HepG2 (cell line): ENCODE measurements around the gene ACBD3. TPM values are rescaled to one million over a fixed set of nuclear protein-coding genes. Genes with fewer than 3 reads are reported as not detected.

Experiments used
- BATF2 ChIP-seq: sonication (generic); formaldehyde crosslinking; IDR thresholded peaks from 2 replicates; pipeline ENCODE4 v1.8.0; 2022; ENCODE audit warnings: mild to moderate bottlenecking, missing genetic modification reagents, moderate library complexity
- HIVEP1 ChIP-seq: sonication (generic); formaldehyde crosslinking; IDR thresholded peaks from 2 replicates; pipeline ENCODE4 v1.4.0; 2020; ENCODE audit warnings: mild to moderate bottlenecking, missing genetic modification reagents
- HNRNPUL1 ChIP-seq: fragments of 200-400 bp; formaldehyde crosslinking; IDR thresholded peaks from 2 replicates; pipeline ENCODE4 v1.6.1; 2017; ENCODE audit warnings: low read depth, mild to moderate bottlenecking, low read length, moderate library complexity
- KAT8 ChIP-seq: IDR thresholded peaks from 2 replicates; pipeline ENCODE4 v1.6.1; 2016; ENCODE audit warnings: missing genetic modification reagents, missing compliant biosample characterization
- KDM3A ChIP-seq: IDR thresholded peaks from 2 replicates; pipeline ENCODE4 v1.6.1; 2018; ENCODE audit warnings: low read depth, missing compliant biosample characterization
- RFX3 ChIP-seq: IDR thresholded peaks from 2 replicates; pipeline ENCODE4 v1.6.1; 2016; ENCODE audit warnings: missing biosample characterization, missing genetic modification reagents
- RNF2 ChIP-seq: fragments of 450-650 bp; conservative IDR thresholded peaks from 2 replicates; pipeline ENCODE4 v1.6.1; 2016; ENCODE audit warnings: low read depth
- SNAPC4 ChIP-seq: sonication (generic); formaldehyde crosslinking; IDR thresholded peaks from 2 replicates; pipeline ENCODE4 v1.4.0; 2020; ENCODE audit warnings: mild to moderate bottlenecking, missing genetic modification reagents
- SNAPC5 ChIP-seq: sonication (generic); formaldehyde crosslinking; IDR thresholded peaks from 2 replicates; pipeline ENCODE4 v1.8.1; 2023; ENCODE audit warnings: mild to moderate bottlenecking, missing genetic modification reagents, borderline replicate concordance
- ZFP82 ChIP-seq: sonication (generic); formaldehyde crosslinking; IDR thresholded peaks from 2 replicates; pipeline ENCODE4 v1.5.1; 2020; ENCODE audit warnings: mild to moderate bottlenecking, missing genetic modification reagents, borderline replicate concordance
- ZNF282 ChIP-seq: fragments of 450-650 bp; IDR thresholded peaks from 2 replicates; pipeline ENCODE4 v1.6.1; 2018; ENCODE audit not compliant: partially characterized antibody
- polyA plus RNA-seq, 8 experiments: library from polyadenylated mRNA; depleted of rRNA in 3 of 8; stranded (reverse) in 7 of 8; unstranded in 1 of 8; fragments of >200 nt; fragmentation: Illumina TruSeq in 4 of 8; extraction: Trizol in 4 of 8; gene quantifications; 2 replicates each; pipeline versions ENCODE4 v1.2.1 to v1.2.3, GENCODE V29; 2011 to 2016; ENCODE audit warnings: low read depth in 4 of 8, missing spikeins in 1 of 8, mixed read lengths in 1 of 8; ENCODE audit not compliant: insufficient read depth in 1 of 8
- total RNA-seq, 5 experiments: library from RNA; depleted of rRNA; stranded (reverse); fragments of >200 nt; fragmentation: Illumina TruSeq; extraction: Trizol; gene quantifications; 2 replicates each; pipeline ENCODE4 v1.2.3, GENCODE V29; 2016; ENCODE audit warnings: low read depth in 1 of 5

The ACBD3 gene
- total and polyA plus RNA-seq, 2 of the 13 experiments (the other 11 are each of a cell fraction or from before 2014, with no cell fraction given), result 24.3 to 39.3 TPM

GRCh38 chr1:226186124-226187018, at the start of gene ACBD3 (continued):
- TF ChIP-seq SNAPC4 (no peak), KDM3A (CRISPR knock-in tag) (peak; percentile 52; the same call in 1 of the 2 replicates), ZFP82 (no peak; the same call in 1 of the 2 replicates), KAT8 (peak; percentile 97), ZNF282 (no peak), RFX3 (CRISPR knock-in tag) (no peak), SNAPC5 (CRISPR knock-in tag) (no peak), BATF2 (CRISPR knock-in tag) (no peak), RNF2 (no peak), HNRNPUL1 (no peak), HIVEP1 (CRISPR knock-in tag) (peak; percentile 73)
